Measurements from ENCODE around the gene XYLB. TPM values are rescaled to one million over a fixed set of nuclear protein-coding genes. Genes with fewer than 3 reads are reported as not detected.

XYLB gene
- polyA plus RNA-seq, 1 donor from 2014 or later: 0.50 TPM

GRCh38 chr3:38453913-38454177, 107.3 kb downstream of the XYLB start:
- Histone ChIP-seq H4K20me1 (ENCODE audit: insufficient read depth) (peaks cover 20% of the 10 kb centered on the region), H3K27me3 (ENCODE audit: insufficient read depth, low read depth, low read length) (no peaks in the 10 kb centered on the region), H3K36me3 (ENCODE audit: insufficient read depth, low read length) (no peaks in the 10 kb centered on the region), H2AFZ (ENCODE audit: low read depth, low read length) (no peak overlapping the region), H3K9ac (ENCODE audit: low read length) (peak overlapping the region; percentile 97), H3K9me2 (ENCODE audit: insufficient read depth, low read length) (no peaks in the 10 kb centered on the region), H3F3A (ENCODE audit: insufficient read depth, low read length, poor library complexity, severe bottlenecking) (no peaks in the 10 kb centered on the region), H3K4me3 (ENCODE audit: low read length) (peak overlapping the region; percentile 96), H3K9me3 (ENCODE audit: low read length) (no peaks in the 10 kb centered on the region), H3K4me2 (ENCODE audit: low read length) (no peak overlapping the region), H3K79me2 (replicated peaks; ENCODE audit: insufficient read depth, low read length) (peaks cover 40% of the 10 kb centered on the region), H3K27ac (ENCODE audit: low read length) (peak overlapping the region; percentile 94)
- TF ChIP-seq SMC3 (conservative IDR thresholded peaks at IDR 0.05; ENCODE audit: poor library complexity) (no peak), EP300 (conservative IDR thresholded peaks at IDR 0.05; ENCODE audit: poor library complexity, severe bottlenecking) (no peak)

GRCh38 chr3:38454178-38454883, 107.7 kb downstream of the XYLB start:
- Histone ChIP-seq H3K4me2 (ENCODE audit: low read length) (peak overlapping the region; percentile 51), H3K9me3 (ENCODE audit: low read length) (no peaks in the 10 kb centered on the region), H3K9ac (ENCODE audit: low read length) (peak overlapping the region; percentile 97), H3K79me2 (replicated peaks; ENCODE audit: insufficient read depth, low read length) (peaks cover 45% of the 10 kb centered on the region), H3K9me2 (ENCODE audit: insufficient read depth, low read length) (no peaks in the 10 kb centered on the region), H4K20me1 (ENCODE audit: insufficient read depth) (peaks cover 20% of the 10 kb centered on the region), H3K27ac (ENCODE audit: low read length) (peak overlapping the region; percentile 94), H3K27me3 (ENCODE audit: insufficient read depth, low read depth, low read length) (no peaks in the 10 kb centered on the region), H3K4me3 (ENCODE audit: low read length) (peak overlapping the region; percentile 96), H3F3A (ENCODE audit: insufficient read depth, low read length, poor library complexity, severe bottlenecking) (no peaks in the 10 kb centered on the region), H2AFZ (ENCODE audit: low read depth, low read length) (peak overlapping the region; percentile 58), H3K36me3 (ENCODE audit: insufficient read depth, low read length) (no peaks in the 10 kb centered on the region)
- TF ChIP-seq MXI1 (conservative IDR thresholded peaks at IDR 0.05; ENCODE audit: poor library complexity, severe bottlenecking) (no peak), EZH2 (IDR thresholded peaks at IDR 0.05; ENCODE audit: borderline replicate concordance, insufficient read depth, low read length, poor library complexity, severe bottlenecking) (no peak), CTCF (IDR thresholded peaks at IDR 0.05; ENCODE audit: poor library complexity, severe bottlenecking) (peak; percentile 11), TAF1 (IDR thresholded peaks at IDR 0.05; ENCODE audit: low read depth) (peak; percentile 10), POLR2AphosphoS5 (IDR thresholded peaks at IDR 0.05) (peak; percentile 4), REST (IDR thresholded peaks at IDR 0.05; ENCODE audit: borderline replicate concordance) (peak; percentile 17), RAD21 (conservative IDR thresholded peaks at IDR 0.05) (no peak), SMC3 (conservative IDR thresholded peaks at IDR 0.05; ENCODE audit: poor library complexity) (no peak), EP300 (conservative IDR thresholded peaks at IDR 0.05; ENCODE audit: poor library complexity, severe bottlenecking) (no peak)
